Activated CD4-positive, alpha-beta T cell treated with anti-CD3 and anti-CD28 coated beads, Interleukin-2, amount 50 U/mL, for 24 hours (primary cell): ENCODE data around the gene HENMT1.
"Not testable (repeated sequence)": the region's sequence is repeated elsewhere in the genome, so short reads cannot be mapped to it uniquely, and the experiment has no call there.

ENCODE experiments used
- DNase-seq, 2 donors: peaks; one replicate each; pipeline ENCODE4 v3.0.0-alpha.2; 2020; ENCODE audit warnings: low read depth in 1 of 2, low spot score in 1 of 2

The HENMT1 gene

GRCh38 chr1:108661030-108661609 is at the start of gene HENMT1:
HENMT1 (minus strand) TSS chr1:108661093; CDS start chr1:108659884, 1,209 bp downstream.
- peak; percentile 59 to 62 for DNase-seq

- DNase-seq, result peak in 1 of 2 donors; percentile 35
These were observed 48.1 kb upstream of the HENMT1 start for GRCh38 chr1:108708691-108709660.

GRCh38 chr1:108706643-108707042 is 45.8 kb upstream of the HENMT1 start:
- DNase-seq, result no peak

GRCh38 chr1:108704496-108704895 is 43.6 kb upstream of the HENMT1 start:
- no peak for DNase-seq

GRCh38 chr1:108703939-108704338 is 43.0 kb upstream of the HENMT1 start:
- no peak for DNase-seq

GRCh38 chr1:108702109-108702508 is 41.2 kb upstream of the HENMT1 start:
- not testable (repeated sequence) for DNase-seq

- DNase-seq, result no peak
These were observed 40.4 kb upstream of the HENMT1 start for GRCh38 chr1:108701176-108701849.

- no peak for DNase-seq
These were observed 38.8 kb upstream of the HENMT1 start for GRCh38 chr1:108699375-108700332.

- DNase-seq, result no peak
These were observed 34.6 kb upstream of the HENMT1 start for GRCh38 chr1:108695535-108695934.

- peak in 1 of 2 donors; percentile 48 for DNase-seq
These were observed 32.1 kb upstream of the HENMT1 start for GRCh38 chr1:108692724-108693655.

GRCh38 chr1:108691942-108692723 is 31.2 kb upstream of the HENMT1 start, which contains the start of gene PRPF38B:
PRPF38B (plus strand) TSS chr1:108692310; CDS start chr1:108692592, 282 bp downstream.
- DNase-seq, result peak; percentile 90

GRCh38 chr1:108691128-108691941 is 30.4 kb upstream of the HENMT1 start:
- DNase-seq, result no peak

- no peak for DNase-seq
These were observed 25.9 kb upstream of the HENMT1 start for GRCh38 chr1:108686614-108687313.

- DNase-seq, result no peak
These were observed 24.6 kb upstream of the HENMT1 start for GRCh38 chr1:108685529-108685928.

- not testable (repeated sequence) for DNase-seq
These were observed 20.8 kb upstream of the HENMT1 start for GRCh38 chr1:108681701-108682100.

GRCh38 chr1:108679586-108680213 is 18.8 kb upstream of the HENMT1 start:
- no peak for DNase-seq

- no peak for DNase-seq
These were observed 17.8 kb upstream of the HENMT1 start for GRCh38 chr1:108678706-108679105.
